HG03064 (cell line): ENCODE data around the gene ELOVL2.
"Not testable (repeated sequence)": the region's sequence is repeated elsewhere in the genome, so short reads cannot be mapped to it uniquely, and the experiment has no call there.

Experiments
- ATAC-seq: cut with Tn5 transposase; IDR thresholded peaks from one replicate; pipeline ENCODE4 v1.9.1; 2021; ENCODE audit warnings: low read depth; ENCODE audit not compliant: unreplicated experiment

ELOVL2 gene

GRCh38 chr6:10991115-10991514 lies 53.0 kb downstream of the ELOVL2 start:
- ATAC-seq = no peak

- ATAC-seq = no peak
These were observed 54.5 kb downstream of the ELOVL2 start for GRCh38 chr6:10989587-10989986.

GRCh38 chr6:10984959-10985358 lies 59.1 kb downstream of the ELOVL2 start:
- ATAC-seq = not testable (repeated sequence)

GRCh38 chr6:10981409-10981808 lies 62.7 kb downstream of the ELOVL2 start:
- ATAC-seq = no peak

- ATAC-seq = no peak
These were observed 64.5 kb downstream of the ELOVL2 start for GRCh38 chr6:10979603-10980002.

GRCh38 chr6:10977231-10977968 lies 66.7 kb downstream of the ELOVL2 start:
- ATAC-seq = no peak

- no peak for ATAC-seq
These were observed 67.5 kb downstream of the ELOVL2 start for GRCh38 chr6:10976571-10976970.

GRCh38 chr6:10972196-10972595 lies 71.9 kb downstream of the ELOVL2 start:
- ATAC-seq = no peak

GRCh38 chr6:10970731-10971130 lies 73.4 kb downstream of the ELOVL2 start:
- no peak for ATAC-seq

GRCh38 chr6:10968776-10969175 lies 75.3 kb downstream of the ELOVL2 start:
- ATAC-seq = no peak

GRCh38 chr6:10964684-10965083 lies 79.4 kb downstream of the ELOVL2 start:
- peak; percentile 97 for ATAC-seq

- no peak for ATAC-seq
These were observed 81.0 kb downstream of the ELOVL2 start for GRCh38 chr6:10963113-10963512.

GRCh38 chr6:10962673-10963072 lies 81.4 kb downstream of the ELOVL2 start:
- no peak for ATAC-seq

- no peak for ATAC-seq
These were observed 82.3 kb downstream of the ELOVL2 start for GRCh38 chr6:10961837-10962236.

GRCh38 chr6:10960171-10960570 lies 83.9 kb downstream of the ELOVL2 start:
- no peak for ATAC-seq

- ATAC-seq = no peak
These were observed 86.7 kb downstream of the ELOVL2 start for GRCh38 chr6:10957414-10957886.

GRCh38 chr6:10956776-10957175 lies 87.3 kb downstream of the ELOVL2 start:
- ATAC-seq = no peak

GRCh38 chr6:10954590-10955010 lies 89.5 kb downstream of the ELOVL2 start:
- peak; percentile 57 for ATAC-seq

GRCh38 chr6:10951675-10952282 lies 92.3 kb downstream of the ELOVL2 start:
- ATAC-seq = no peak

GRCh38 chr6:10949579-10950490 lies 94.3 kb downstream of the ELOVL2 start:
- no peak for ATAC-seq

GRCh38 chr6:10947966-10948365 lies 96.1 kb downstream of the ELOVL2 start:
- no peak for ATAC-seq
